ENCODE data around the gene LY9.
A peak's percentile ranks its signal among the peaks of the same experiment; 100 is the strongest.
"Not testable (repeated sequence)": the region's sequence is repeated elsewhere in the genome, so short reads cannot be mapped to it uniquely, and the experiment has no call there.

LY9 gene

GRCh38 chr1:160866001-160866694 is 70.2 kb downstream of the LY9 start:
- H3K27ac ChIP-seq: no peak overlapping the region
- TF ChIP-seq CTCF (IDR thresholded peaks at IDR 0.05) (no peak), ZFX (IDR thresholded peaks at IDR 0.05; ENCODE audit: borderline replicate concordance) (no peak)

GRCh38 chr1:160866695-160867260 is 70.8 kb downstream of the LY9 start:
- no peak overlapping the region for H3K27ac ChIP-seq
- TF ChIP-seq CTCF (IDR thresholded peaks at IDR 0.05) (no peak), ZFX (IDR thresholded peaks at IDR 0.05; ENCODE audit: borderline replicate concordance) (no peak)

GRCh38 chr1:160867651-160868050 is 71.7 kb downstream of the LY9 start:
- not testable (repeated sequence) for H3K27ac ChIP-seq

GRCh38 chr1:160868141-160868540 is 72.2 kb downstream of the LY9 start:
- TF ChIP-seq ZFX (IDR thresholded peaks at IDR 0.05; ENCODE audit: borderline replicate concordance) (no peak), CTCF (IDR thresholded peaks at IDR 0.05) (no peak)
- no peak overlapping the region for H3K27ac ChIP-seq

- H3K27ac ChIP-seq: no peak overlapping the region
- TF ChIP-seq CTCF (IDR thresholded peaks at IDR 0.05): no peak
- no peak for TF ChIP-seq ZFX (IDR thresholded peaks at IDR 0.05; ENCODE audit: borderline replicate concordance)
These were observed 79.0 kb downstream of the LY9 start for GRCh38 chr1:160874935-160875334.

GRCh38 chr1:160875591-160875990 is 79.6 kb downstream of the LY9 start:
- not testable (repeated sequence) for H3K27ac ChIP-seq

GRCh38 chr1:160876311-160876710 is 80.3 kb downstream of the LY9 start:
- no peak overlapping the region for H3K27ac ChIP-seq
- TF ChIP-seq ZFX (IDR thresholded peaks at IDR 0.05; ENCODE audit: borderline replicate concordance) (no peak), CTCF (IDR thresholded peaks at IDR 0.05) (no peak)

GRCh38 chr1:160877221-160877620 is 81.2 kb downstream of the LY9 start:
- H3K27ac ChIP-seq: no peak overlapping the region
- TF ChIP-seq ZFX (IDR thresholded peaks at IDR 0.05; ENCODE audit: borderline replicate concordance) (no peak), CTCF (IDR thresholded peaks at IDR 0.05) (peak; percentile 34)
